C4-2B (cell line): ENCODE data around the gene SCP2.

ENCODE experiments used
- CTCF ChIP-seq: fragments of 450-650 bp; conservative IDR thresholded peaks from 2 replicates; pipeline ENCODE4 v1.5.1; 2017; ENCODE audit warnings: mild to moderate bottlenecking
- ZFX ChIP-seq: fragments of 450-650 bp; IDR thresholded peaks from 2 replicates; pipeline ENCODE4 v1.6.1; 2017

- TF ChIP-seq CTCF (no peak), ZFX (no peak)
These were observed 1.9 kb downstream of the SCP2 start for GRCh38 chr1:52929019-52929418.
